ACHN (cell line): ENCODE data around the gene MRPL10.

Experiments used
- DNase-seq: peaks from one replicate; pipeline ENCODE4 v3.0.0-alpha.2; 2015
- in situ Hi-C: cut with HindIII; loops from 2 replicates; pipeline ENCODE4 v1.10.0; 2017; ENCODE audit warnings: low sequenced_read_pairs, low pct_ligation_motif_present, low pct_unique_long_range_greater_than_20kb

The MRPL10 gene

DNA sequence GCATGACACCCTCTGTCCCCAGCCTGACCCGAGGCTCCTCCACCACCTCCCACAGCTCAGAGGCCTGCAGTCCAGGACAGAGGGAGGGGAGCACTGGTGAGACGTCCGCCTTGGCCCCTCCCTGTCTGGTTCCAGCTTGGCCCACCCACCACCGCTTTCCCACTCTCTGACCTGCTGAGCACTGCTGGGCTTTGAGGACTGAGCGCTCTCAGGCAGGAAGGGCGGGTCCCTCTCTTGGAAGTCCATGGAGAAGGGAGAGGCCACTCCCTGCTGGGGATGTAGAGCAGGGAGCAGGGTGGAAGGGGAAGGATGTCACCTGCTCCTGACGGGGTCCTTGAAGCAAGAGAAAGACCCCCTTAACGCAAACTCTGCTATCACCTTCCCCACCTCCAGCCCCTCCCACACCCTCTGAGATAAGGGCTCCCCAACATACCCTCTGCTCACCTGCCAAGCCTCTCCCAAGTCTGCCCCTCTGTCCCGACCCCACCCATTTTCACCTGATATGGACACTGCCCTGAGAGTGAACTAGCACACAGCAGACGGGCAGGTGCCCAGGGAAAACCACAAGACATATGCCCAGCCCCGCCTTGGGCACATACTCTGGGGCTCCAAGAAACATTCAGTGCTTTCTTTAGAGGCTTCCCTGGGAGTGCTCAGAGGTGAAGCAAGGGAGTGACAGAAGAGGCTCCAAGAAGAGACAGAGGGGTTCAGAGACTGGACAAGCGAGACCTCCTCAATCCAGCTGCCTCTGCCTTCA is 11.1 kb downstream of the MRPL10 start:
- in situ Hi-C loops: no loop called here
- no peak for DNase-seq

DNA sequence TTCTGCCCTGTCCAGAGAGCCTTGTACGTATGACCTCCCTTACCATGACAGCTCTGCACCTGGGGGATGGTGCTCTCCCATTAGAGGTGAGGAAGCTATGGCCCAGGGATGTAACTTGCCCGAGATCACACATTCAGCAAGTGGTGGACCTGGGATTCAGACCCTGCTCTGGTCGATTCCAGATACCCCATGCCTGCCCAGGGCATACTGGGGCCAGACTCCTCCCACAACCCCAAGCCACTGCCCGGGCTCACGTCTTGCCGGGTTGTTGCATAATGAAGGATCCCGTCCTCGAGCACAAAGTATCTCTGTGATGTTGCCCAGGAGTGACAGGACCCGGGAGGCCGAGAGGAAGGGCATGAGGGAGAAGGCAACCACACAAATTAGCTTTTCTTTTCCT is 11.9 kb downstream of the MRPL10 start:
- in situ Hi-C loops: no loop called here

DNA sequence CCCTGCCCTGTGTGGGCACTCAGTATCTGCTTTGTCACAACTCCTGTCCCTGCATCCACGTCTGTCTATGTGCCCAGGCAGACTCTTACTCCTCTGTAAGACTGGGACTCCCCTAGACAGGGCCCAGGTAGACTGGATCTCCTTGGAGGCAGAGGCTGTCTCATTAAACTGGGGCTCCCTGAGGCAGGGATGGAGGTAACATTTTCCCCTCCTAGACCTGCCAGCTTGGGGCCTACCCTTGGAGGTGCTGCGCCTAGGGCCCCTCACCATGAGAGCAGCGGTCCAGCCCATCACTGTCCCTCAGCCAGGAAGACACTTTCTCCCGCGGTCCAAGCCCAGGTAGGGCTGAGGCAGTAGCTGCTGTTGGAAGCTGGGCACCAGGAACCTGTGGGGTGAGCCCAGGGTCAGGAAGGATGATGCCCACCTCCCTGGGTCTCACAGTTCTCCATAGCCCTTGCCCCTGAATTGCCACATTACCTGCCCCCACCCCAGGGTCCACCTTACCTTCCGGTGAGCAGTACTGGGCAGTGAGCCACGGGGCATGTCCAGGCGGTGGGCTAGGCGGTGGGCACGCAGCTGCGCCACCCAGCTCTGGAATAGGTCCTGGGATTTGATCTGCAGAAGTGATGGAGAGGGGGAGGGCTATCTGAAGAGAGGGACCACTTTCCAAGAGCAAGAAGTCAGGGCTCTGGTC is 13.2 kb downstream of the MRPL10 start:
- in situ Hi-C loops: no loop called here
- no peak for DNase-seq

More for the DNA sequence above, 11.9 kb downstream of the MRPL10 start:
- no peak for DNase-seq

DNA sequence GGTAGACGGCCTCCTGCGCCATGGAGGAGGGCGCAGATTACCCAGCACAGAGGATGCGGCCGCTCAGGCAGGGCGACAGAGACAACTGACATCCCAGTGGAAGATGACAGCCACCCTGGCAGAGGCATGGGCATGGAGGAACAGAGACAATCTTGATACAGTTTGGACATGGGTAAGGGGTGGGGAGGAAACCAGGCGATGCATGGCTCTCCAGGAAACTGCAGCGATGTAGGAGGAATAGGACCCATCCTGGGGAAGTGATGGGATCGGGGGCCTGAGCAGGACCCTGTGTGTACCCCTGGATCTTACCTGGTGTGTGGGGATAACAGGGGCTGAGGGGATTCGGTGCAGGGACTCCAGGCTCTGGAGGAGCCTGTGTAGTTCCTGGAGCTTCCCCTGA is 14.4 kb downstream of the MRPL10 start:
- in situ Hi-C loops: no loop called here
- no peak for DNase-seq

DNA sequence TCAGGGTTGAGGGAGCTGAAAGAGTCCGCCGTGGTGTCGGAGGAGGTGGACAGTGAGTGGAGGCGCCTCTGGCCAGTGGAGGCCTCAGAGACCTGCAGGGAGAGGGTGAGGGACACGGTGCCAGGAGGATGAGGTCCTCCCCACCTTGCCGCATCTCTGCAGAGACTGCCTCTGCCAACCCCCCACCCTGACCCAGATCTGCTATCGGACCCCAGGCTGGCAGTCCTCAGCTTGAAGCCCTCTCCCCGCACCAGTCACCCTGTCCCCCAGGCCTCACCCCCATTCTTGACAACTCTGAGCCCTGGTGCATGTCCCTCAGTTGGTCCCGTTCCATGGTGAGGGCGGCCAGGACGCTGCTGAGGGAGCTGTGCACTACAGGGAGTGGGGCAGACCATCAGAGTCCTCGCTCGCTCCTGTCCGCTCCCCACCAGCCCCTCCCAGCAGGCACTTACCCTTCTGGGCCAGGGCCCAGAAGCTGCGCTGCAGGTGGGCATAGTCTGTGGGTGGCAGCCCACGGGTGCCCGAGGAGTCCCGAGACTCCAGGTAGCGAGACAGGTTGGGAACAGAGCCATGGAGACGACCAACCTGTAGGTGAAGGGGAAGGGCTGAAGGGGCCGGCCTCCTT is 15.1 kb downstream of the MRPL10 start:
- in situ Hi-C loops: no loop called here
- DNase-seq: no peak

DNA sequence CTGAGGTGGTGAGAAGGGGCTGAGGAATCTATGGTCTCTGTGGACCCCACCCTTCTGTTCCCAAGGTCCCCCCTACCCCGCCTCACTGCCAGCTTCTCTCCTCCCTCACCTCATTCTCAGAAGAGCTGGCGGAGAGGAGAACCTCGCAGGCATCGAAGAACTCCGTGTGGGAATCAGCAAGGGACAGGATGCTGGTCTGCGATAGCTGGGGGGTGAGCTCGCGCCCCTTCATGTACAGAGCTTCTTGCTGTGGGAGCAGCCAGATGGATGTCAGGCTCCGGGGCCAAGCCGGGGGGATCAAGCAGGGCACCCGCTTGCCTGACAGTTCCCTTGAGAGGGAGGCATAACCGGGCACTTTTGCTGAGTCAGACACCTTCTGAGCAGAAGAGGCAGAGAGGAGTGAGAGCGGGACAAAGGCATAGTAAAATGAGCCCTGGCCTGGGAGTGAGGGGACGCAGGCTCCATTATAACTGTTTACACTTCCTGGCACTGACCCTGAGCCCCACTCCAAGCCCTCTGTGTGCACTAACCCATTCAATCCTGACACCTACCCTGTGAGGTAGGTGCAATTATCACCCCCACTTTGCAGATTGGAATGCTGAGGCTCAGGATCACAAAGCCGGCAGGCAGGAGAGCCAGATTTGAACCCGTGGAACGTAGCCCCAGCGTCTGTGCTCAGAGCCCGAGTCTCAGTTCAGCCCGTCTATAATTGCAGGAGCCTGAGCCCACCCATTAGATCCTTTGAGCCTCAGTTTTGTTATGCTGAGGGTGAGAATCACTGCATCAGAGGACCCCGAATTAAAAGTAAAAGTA is 16.0 kb downstream of the MRPL10 start:
- DNase-seq: no peak
- in situ Hi-C loops: no loop called here

DNA sequence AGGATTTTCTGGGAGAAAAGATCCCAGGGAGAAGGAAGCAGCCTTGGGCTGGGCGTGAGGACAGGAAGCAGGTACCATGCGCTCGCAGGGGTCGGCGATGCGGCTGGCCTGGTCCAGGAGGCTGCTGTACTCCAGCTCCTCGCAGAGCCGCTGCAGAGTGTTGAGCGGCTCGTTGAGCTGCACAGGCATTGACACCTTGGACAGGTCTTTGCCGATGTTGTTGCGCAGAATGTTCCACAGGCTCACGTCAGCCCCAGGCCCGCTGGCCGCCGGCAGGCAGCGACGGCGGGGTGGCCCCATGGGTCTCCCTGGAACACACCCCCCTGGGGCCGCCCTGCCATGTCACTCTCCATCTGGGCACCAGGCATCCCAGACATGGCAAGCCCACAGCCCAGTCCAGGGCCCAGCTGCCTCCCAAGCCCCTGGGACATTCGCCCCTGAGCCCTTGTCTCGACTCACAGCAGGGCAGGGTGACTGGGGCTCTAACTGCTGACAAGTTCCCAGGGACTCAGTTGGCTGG is 17.8 kb downstream of the MRPL10 start:
- DNase-seq: no peak
- in situ Hi-C loops: no loop called here

DNA sequence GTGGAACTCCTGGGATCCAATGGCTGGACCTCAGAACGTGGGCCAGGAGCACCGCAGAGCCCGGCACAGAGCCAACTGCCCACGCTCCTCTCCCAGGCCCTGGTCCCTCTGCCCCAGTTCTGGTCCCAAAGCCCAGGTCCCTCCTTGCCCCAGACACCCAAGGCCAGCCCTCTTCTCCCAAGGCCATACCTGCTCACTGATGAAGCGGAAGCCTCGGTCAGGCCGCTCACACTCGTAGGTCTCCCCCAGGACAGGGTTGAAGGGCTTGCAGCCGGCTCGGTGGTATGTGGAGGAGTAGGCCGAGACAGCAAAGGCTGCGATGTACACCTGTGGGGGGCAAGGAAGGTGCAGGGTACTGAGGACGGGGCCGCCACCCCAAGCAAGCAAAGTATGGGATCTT is 18.3 kb downstream of the MRPL10 start:
- in situ Hi-C loops: no loop called here
- no peak for DNase-seq

DNA sequence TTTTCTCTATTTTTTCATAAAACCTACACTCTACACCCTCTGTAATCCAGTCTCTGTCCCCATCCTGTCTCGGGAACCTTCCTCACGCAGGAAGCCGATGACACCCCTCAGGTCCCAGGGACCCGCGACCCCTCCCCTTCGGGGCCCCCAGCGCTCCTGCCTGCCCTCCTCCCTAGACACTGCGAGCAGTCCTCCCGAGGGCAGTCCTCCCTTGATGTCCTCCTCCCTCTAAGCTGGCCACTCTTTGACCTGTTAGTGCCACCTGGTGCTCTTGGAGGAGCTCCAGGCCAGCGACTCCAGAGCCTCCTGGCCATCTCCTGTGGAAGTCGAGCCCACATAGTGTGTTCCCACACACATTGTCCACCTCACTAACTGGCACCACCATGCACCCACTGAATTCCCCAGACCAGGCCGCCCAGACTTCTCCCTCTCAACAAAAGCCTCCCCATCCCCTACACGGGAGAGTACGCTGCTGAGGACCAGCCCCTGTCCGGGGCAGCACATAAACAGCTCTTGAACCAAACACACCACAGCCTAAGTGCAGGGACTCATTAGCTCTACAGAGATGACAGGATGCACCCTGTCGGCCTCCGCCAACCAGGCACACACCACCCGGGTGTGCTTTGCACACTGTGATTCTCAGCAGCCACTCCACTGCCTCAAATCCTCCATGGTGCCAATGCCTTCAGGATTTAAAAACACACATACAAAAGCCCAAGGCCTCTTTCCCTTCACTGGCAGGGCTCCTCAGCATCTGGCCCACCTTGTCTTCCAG is 19.0 kb downstream of the MRPL10 start:
- in situ Hi-C loops: no loop called here
- no peak for DNase-seq

DNA sequence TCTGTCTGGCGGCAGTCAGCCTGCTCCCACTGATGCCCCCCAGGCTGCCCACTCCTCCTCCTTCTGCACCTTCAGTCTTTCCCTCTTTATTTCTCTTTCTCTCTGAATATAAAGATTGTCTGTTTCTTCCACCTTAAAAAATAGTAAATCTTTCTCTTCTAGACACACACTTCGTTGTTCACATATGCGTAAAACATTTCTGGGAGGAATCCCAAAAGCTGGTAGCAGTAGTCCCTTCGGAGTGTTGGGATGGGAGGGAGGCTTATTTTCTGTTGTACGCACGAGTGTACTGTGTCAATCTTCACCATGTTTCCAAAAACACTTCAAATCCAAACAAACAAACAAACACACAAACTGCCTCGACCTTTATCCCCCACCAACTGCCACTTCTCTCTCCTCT is 19.6 kb downstream of the MRPL10 start:
- in situ Hi-C loops: no loop called here
- DNase-seq: no peak

DNA sequence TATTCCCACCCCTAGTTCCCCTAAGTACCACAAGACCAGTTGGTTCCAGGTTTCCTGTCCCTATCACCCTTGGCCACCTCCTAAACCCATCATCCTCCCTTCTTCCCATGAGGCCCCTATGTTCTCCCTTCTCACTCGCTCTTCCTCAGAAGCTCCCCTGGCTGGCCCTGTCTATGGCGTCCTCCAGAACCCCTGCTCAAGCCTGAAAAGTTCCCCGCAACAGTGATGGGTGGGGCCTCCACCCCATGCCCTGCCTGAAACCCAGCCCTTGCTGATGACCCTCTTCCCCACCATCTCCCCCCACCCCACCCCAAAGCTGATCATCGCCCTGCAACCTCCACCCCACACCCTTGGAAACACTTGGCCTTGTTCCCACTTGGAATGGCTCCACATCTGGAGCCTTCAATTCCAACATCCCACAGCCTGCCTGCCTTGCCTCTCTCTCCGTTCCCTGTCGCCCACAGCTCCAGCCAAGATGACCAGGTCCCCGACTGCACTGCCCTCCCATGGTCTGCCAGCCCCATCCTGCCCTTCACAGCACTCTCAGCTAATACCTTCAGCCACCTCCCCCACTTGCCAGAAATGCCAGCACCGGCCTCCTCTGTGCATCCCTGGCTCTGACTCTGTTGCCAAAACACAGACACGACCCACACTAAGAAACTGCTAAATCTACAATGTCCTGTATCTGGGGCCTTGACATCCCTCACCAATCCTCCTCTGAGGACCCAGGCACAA is 20.3 kb downstream of the MRPL10 start:
- DNase-seq: no peak

DNA sequence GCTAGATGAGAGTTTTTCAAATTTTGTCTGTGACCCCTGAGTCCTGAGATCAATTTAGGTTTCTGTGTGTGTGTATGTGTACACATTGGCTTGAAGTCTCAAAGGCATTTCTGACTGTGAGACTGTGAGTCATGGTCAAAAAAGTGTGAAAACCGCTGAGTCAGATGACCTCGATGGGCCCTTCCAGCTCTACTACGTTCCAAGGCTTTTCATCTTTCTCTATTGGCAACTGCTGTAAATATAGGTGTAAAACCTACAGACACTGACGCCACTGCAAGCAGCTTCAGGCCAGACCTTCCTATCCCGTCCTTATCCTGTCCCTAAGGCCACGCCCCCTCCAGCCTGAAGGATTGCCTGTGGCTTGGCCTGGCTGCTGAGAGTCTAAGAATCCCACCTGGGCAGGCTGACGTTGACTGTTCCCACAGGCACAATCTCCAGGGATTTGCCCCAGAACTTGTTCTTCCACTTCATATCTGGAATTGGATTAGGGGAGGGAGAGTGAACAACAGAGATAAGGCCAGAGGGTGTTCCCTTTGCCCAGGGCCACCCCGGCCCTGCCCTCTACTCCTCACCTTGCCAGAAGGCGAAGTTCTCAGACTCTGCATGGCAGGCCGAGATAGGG is 21.0 kb downstream of the MRPL10 start:
- DNase-seq: peak; percentile 90

More for the DNA sequence above, 20.3 kb downstream of the MRPL10 start:
- in situ Hi-C loops: no loop called here

DNA sequence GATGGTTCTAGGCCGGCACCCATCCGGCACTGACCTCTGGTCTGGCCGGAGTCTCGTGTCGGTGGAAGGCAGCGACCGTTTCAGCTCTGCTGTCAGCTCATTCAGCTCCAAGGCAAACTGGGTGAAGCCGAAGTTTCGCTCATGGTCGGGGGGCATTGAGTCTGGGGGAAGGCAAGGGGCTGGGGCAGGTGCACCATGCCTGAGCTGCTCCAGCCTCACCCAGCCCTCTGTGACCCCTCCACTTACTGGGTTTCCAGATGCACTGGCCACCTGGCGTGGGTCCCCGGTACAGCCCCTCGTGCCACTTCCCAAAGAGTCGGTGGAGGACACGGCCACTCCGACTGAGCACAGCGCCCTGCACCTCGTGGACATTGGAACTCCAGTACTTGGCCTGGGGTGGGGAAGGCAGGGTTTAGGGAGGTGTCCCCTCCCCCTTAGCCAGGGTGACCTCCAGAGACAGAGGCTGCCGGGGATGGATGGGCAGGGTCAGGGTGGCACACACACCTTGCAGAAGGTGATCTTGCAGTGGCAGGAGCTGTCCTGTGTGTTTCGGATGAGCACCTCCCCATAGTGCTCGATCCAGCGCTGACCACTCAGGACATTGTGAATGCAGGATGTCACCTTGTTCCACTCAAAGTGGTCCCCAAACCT is 22.4 kb downstream of the MRPL10 start:
- no peak for DNase-seq
- in situ Hi-C loops: no loop called here

More for the DNA sequence above, 21.0 kb downstream of the MRPL10 start:
- in situ Hi-C loops: no loop called here

DNA sequence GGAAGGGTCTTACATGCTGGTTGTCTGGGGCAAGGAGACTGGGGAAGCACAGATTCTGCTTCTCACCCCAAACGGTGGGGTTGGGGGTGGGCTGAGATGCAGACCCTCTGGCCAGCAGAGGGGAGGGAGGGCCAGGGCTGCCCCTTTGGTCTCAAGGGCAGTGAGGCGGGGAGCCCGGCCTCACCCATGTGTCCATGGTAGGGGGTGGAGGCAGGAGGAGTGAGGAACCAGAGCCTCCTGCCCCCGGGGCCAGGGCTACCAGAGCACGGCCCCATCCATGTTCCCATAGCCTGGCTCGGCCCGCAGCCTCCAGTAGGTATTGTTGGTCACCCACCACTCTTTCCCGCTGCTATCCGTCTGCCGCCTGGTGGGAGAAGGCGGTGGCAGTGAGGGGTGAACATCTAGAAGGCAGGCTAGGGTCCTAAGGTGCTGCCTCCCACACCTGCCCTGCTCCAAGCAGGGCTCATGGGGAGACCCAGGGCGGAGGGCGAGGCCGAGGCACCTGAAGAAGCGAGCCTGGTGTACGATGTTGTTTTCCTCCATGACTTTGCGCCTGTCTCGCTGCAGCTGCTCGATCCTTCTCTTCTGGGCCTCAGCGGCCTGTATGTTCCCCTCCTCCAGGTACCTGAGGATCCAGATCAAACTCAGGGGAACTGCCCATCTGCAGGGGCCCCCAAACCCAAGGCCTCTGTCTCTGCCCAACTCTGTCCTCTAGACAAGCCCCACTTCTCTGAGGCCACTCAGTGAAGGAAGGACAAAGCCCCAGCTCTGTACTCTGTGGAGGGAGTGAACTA is 23.1 kb downstream of the MRPL10 start:
- in situ Hi-C loops: no loop called here
- no peak for DNase-seq

DNA sequence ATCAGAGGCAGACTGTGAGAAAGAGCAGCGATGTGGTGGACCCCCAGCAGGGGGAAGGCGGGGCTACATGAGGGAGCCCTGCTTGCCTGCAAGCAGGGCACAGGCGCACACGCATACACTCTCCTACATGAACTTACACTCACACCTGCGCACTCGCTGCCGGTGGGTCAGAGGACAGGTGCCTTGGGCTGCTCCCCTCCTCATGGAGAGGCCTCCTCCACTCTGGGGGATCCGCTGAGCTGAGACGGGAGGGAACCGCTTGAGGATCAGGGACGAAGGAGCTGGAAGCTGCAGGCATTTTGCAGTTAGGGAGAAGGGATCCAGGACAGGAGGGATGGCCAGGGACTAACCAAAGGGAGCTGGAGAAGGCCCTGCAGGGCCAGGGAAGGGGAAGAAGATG is 23.9 kb downstream of the MRPL10 start:
- in situ Hi-C loops: no loop called here
- DNase-seq: no peak

DNA sequence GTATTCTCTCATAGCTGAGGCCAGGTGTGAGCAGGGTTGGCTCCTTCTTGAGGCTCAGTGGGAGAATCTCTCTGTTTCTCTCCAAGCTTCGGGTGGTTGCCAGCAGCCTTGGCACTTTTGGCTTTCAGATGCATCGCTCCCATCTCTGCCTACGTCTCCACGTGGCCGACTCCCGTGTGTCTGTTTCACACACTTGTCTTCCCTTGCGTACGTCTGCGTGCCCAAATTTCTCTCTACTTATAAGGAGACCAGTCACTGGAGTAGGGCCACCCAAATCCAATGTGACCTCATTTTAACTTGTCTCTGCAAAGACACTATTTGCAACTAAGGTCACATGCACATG is 24.5 kb downstream of the MRPL10 start:
- DNase-seq: no peak
- in situ Hi-C loops: no loop called here
